ENCODE results near the gene STARD10. TPM values are rescaled to one million over a fixed set of nuclear protein-coding genes. Genes with fewer than 3 reads are reported as not detected.
A peak's percentile ranks its signal among the peaks of the same experiment; 100 is the strongest.
"Not testable (repeated sequence)": the region's sequence is repeated elsewhere in the genome, so short reads cannot be mapped to it uniquely, and the experiment has no call there.

Gene STARD10
- total and polyA plus RNA-seq, 2 donors from 2014 or later = 40.7 to 127 TPM

DNA sequence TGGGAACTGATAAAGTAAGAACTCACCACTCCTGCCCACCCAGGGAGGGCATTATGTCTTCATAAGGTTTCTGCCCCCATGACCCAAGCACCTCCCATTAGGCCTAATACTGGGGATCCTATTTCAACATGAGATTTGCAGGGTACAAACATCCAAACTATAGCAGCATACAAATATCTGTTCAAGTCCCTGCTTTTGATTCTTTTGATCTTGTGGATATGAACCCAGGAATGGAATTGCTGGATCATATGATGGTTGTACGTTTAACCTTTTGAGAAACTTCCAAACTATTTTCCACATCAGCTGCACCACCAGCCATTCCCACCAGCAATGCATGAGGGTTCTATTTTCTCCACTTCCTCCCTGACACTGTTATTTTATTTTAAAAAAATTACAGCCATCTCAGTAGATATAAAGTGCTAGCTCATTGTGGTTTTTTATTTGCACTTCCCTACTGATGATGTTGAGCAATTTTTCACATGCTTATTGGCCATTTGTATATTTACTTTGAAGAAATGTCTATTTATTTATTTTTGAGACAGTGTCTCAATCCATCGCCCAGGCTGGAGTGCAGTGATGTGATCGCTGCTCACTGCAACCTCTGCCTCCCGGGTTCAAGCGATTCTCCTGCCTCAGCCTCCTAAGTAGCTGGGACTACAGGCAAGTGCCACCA, 13.3 kb upstream of the STARD10 start:
- no peaks in the 10 kb centered on the region for H3K9me3 ChIP-seq (ENCODE audit: control insufficient read depth in 2 of 3, insufficient read depth in 1 of 3, low read length in 3 of 3)
- TF ChIP-seq, protein P1, sequence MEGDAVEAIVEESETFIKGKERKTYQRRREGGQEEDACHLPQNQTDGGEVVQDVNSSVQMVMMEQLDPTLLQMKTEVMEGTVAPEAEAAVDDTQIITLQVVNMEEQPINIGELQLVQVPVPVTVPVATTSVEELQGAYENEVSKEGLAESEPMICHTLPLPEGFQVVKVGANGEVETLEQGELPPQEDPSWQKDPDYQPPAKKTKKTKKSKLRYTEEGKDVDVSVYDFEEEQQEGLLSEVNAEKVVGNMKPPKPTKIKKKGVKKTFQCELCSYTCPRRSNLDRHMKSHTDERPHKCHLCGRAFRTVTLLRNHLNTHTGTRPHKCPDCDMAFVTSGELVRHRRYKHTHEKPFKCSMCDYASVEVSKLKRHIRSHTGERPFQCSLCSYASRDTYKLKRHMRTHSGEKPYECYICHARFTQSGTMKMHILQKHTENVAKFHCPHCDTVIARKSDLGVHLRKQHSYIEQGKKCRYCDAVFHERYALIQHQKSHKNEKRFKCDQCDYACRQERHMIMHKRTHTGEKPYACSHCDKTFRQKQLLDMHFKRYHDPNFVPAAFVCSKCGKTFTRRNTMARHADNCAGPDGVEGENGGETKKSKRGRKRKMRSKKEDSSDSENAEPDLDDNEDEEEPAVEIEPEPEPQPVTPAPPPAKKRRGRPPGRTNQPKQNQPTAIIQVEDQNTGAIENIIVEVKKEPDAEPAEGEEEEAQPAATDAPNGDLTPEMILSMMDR (IDR thresholded peaks at IDR 0.05; ENCODE audit: borderline replicate concordance, extremely low read depth, insufficient read depth) = no peak
- intact Hi-C loops (cut with DNase I) = no loop called here
- no peak for FAIRE-seq
- no peak overlapping the region for H3K27ac ChIP-seq (ENCODE audit: low read depth in 2 of 2, low read length in 2 of 2)
- no peaks in the 10 kb centered on the region for H3K27me3 ChIP-seq (ENCODE audit: control insufficient read depth, insufficient read depth, low read length)
- no peak for DNase-seq
- H3K9ac ChIP-seq (ENCODE audit: low read length in 3 of 3) = no peak overlapping the region
- no peak overlapping the region for H3K4me3 ChIP-seq (ENCODE audit: low read length in 3 of 3)
- no peaks in the 10 kb centered on the region for H3K36me3 ChIP-seq (ENCODE audit: control insufficient read depth in 2 of 3, insufficient read depth in 3 of 3, low read length in 3 of 3)
- H3K4me1 ChIP-seq (ENCODE audit: control insufficient read depth in 2 of 3, insufficient read depth in 2 of 3, low read depth in 1 of 3, low read length in 3 of 3) = no peaks in the 10 kb centered on the region

GRCh38 chr11:72806378-72806777, 12.5 kb upstream of the STARD10 start:
- H3K9ac ChIP-seq (ENCODE audit: low read length in 3 of 3); intact Hi-C loops (cut with DNase I); H3K9me3 ChIP-seq (ENCODE audit: control insufficient read depth in 2 of 3, insufficient read depth in 1 of 3, low read length in 3 of 3); H3K27ac ChIP-seq (ENCODE audit: low read depth in 2 of 2, low read length in 2 of 2); H3K36me3 ChIP-seq (ENCODE audit: control insufficient read depth in 2 of 3, insufficient read depth in 3 of 3, low read length in 3 of 3); H3K4me1 ChIP-seq (ENCODE audit: control insufficient read depth in 2 of 3, insufficient read depth in 2 of 3, low read depth in 1 of 3, low read length in 3 of 3); FAIRE-seq; H3K4me3 ChIP-seq (ENCODE audit: low read length in 3 of 3); H3K27me3 ChIP-seq (ENCODE audit: control insufficient read depth, insufficient read depth, low read length); DNase-seq: not testable (repeated sequence)

- no peaks in the 10 kb centered on the region for H3K36me3 ChIP-seq (ENCODE audit: control insufficient read depth in 2 of 3, insufficient read depth in 3 of 3, low read length in 3 of 3)
- intact Hi-C loops (cut with DNase I) = no loop called here
- H3K9ac ChIP-seq (ENCODE audit: low read length in 3 of 3) = no peak overlapping the region
- TF ChIP-seq, protein P1 (IDR thresholded peaks at IDR 0.05; ENCODE audit: borderline replicate concordance, extremely low read depth, insufficient read depth) = no peak
- FAIRE-seq (no peak), DNase-seq (peak in 1 of 5 donors; percentile 40)
- no peaks in the 10 kb centered on the region for H3K4me1 ChIP-seq (ENCODE audit: control insufficient read depth in 2 of 3, insufficient read depth in 2 of 3, low read depth in 1 of 3, low read length in 3 of 3)
- no peak overlapping the region for H3K4me3 ChIP-seq (ENCODE audit: low read length in 3 of 3)
- no peaks in the 10 kb centered on the region for H3K27me3 ChIP-seq (ENCODE audit: control insufficient read depth, insufficient read depth, low read length)
- H3K27ac ChIP-seq (ENCODE audit: low read depth in 2 of 2, low read length in 2 of 2) = no peak overlapping the region
- H3K9me3 ChIP-seq (ENCODE audit: control insufficient read depth in 2 of 3, insufficient read depth in 1 of 3, low read length in 3 of 3) = no peaks in the 10 kb centered on the region
Observed at GRCh38 chr11:72805216-72805615, 11.4 kb upstream of the STARD10 start.

- no peaks in the 10 kb centered on the region for H3K27me3 ChIP-seq (ENCODE audit: control insufficient read depth, insufficient read depth, low read length)
- intact Hi-C loops (cut with DNase I) = no loop called here
- no peak overlapping the region for H3K4me3 ChIP-seq (ENCODE audit: low read length in 3 of 3)
- no peaks in the 10 kb centered on the region for H3K36me3 ChIP-seq (ENCODE audit: control insufficient read depth in 2 of 3, insufficient read depth in 3 of 3, low read length in 3 of 3)
- no peak for FAIRE-seq
- no peak overlapping the region for H3K27ac ChIP-seq (ENCODE audit: low read depth in 2 of 2, low read length in 2 of 2)
- TF ChIP-seq, protein P1 (IDR thresholded peaks at IDR 0.05; ENCODE audit: borderline replicate concordance, extremely low read depth, insufficient read depth) = no peak
- no peaks in the 10 kb centered on the region for H3K4me1 ChIP-seq (ENCODE audit: control insufficient read depth in 2 of 3, insufficient read depth in 2 of 3, low read depth in 1 of 3, low read length in 3 of 3)
- DNase-seq = no peak
- no peak overlapping the region for H3K9ac ChIP-seq (ENCODE audit: low read length in 3 of 3)
- no peaks in the 10 kb centered on the region for H3K9me3 ChIP-seq (ENCODE audit: control insufficient read depth in 2 of 3, insufficient read depth in 1 of 3, low read length in 3 of 3)
Observed at GRCh38 chr11:72802822-72803221, 9.0 kb upstream of the STARD10 start.

All from kidney (tissue), 14 donors.